Activated T-cell treated with anti-CD3 and anti-CD28 coated beads, Interleukin-2, amount 50 U/mL, for 72 hours (primary cell): Measurements from ENCODE around the gene CD79A. TPM values are rescaled to one million over a fixed set of nuclear protein-coding genes. Genes with fewer than 3 reads are reported as not detected.
A peak's percentile ranks its signal among the peaks of the same experiment; 100 is the strongest.

ENCODE experiments used
- ATAC-seq, 2 donors: fragments of 150-1000 bp; cut with Tn5 transposase; replicated peaks in 1 of 2; 2 replicates each; pipeline ENCODE4 v1.10.0; 2021; ENCODE audit warnings: moderate library complexity in 2 of 2, mild to moderate bottlenecking in 1 of 2
- DNase-seq, 2 donors: peaks; one replicate each; pipeline ENCODE4 v3.0.0; 2021 to 2022; ENCODE audit warnings: mixed read lengths in 1 of 2
- H3K27ac Mint-ChIP-seq: one replicate; pipeline ENCODE4 v1.8.0; 2022; ENCODE audit warnings: mild to moderate bottlenecking, moderate library complexity, mixed read lengths
- H3K27me3 Mint-ChIP-seq: one replicate; pipeline ENCODE4 v1.8.0; 2022; ENCODE audit warnings: low read depth, mixed read lengths
- H3K36me3 Mint-ChIP-seq, 2 donors: one replicate each; pipeline ENCODE4 v1.8.0; 2022; ENCODE audit warnings: mixed read lengths in 2 of 2, mild to moderate bottlenecking in 1 of 2; ENCODE audit not compliant: insufficient read depth in 2 of 2
- H3K4me1 Mint-ChIP-seq: one replicate; pipeline ENCODE4 v1.8.0; 2022; ENCODE audit warnings: low read depth, mixed read lengths
- H3K4me3 Mint-ChIP-seq, 2 donors: one replicate each; pipeline ENCODE4 v1.8.0; 2022; ENCODE audit warnings: mild to moderate bottlenecking in 2 of 2, mixed read lengths in 2 of 2, moderate library complexity in 2 of 2
- H3K9me3 Mint-ChIP-seq, 2 donors: one replicate each; pipeline ENCODE4 v1.8.0; 2022; ENCODE audit warnings: mixed read lengths in 2 of 2
- total RNA-seq, 2 donors: library from RNA; stranded (reverse); gene quantifications; one replicate each; pipeline ENCODE4 v1.2.3, GENCODE V29; 2022

The CD79A gene
- total RNA-seq, 2 donors from 2014 or later = 12.3 to 27.5 TPM

DNA sequence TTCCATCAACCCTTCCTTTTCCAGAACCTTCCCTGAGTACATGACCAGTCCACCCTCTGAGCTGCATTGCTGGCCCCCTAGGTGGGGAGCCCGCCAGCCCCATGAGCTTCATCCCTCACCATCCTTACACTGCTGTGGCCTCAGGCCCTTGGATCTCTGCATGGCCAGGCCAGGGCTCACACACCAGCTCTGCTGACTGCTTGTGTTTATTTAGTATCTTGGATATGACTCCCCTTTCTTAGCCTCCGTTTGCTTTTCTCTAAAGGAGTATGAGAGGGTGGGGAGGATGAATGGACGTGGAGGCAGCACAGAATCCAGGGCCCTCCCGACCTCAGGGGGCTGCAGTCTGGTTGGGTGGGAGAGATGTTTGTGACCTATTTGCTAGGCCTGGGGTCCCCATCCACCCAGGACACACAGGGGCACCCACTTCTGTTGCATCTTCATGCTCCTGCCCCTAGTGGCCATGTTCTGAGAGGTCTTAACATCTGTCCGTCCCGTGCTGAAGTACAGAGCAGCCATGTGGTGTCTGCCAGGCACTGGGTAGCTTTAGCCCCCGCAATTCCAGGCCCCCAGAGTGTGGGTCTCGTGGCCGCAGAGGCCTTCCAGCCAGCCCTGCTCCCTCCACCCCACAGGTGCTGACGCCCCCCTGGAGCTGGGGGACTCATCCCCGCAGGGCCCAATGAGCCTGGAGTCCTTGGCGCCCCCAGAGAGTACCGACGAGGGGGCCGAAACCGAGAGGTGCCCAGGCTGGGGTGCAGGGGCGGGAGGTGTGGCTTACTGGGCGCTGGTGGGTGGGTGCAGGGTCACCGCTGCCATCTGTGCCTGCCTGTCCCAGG is 18.9 kb downstream of the CD79A start:
- peaks cover 26% of the 10 kb centered on the region for H3K4me1 Mint-ChIP-seq

GRCh38 chr19:41896581-41896942 is 19.5 kb downstream of the CD79A start:
- ATAC-seq = no peak

More for the DNA sequence above, 18.9 kb downstream of the CD79A start:
- peak overlapping the region; percentile 90 for H3K27ac Mint-ChIP-seq
- H3K4me3 Mint-ChIP-seq = peak overlapping the region; percentile 11 to 24
- H3K9me3 Mint-ChIP-seq = no peaks in the 10 kb centered on the region
- no peaks in the 10 kb centered on the region for H3K27me3 Mint-ChIP-seq
- DNase-seq = no peak
- ATAC-seq = peak; percentile 61 to 67
- H3K36me3 Mint-ChIP-seq = peaks cover 13 to 30% of the 10 kb centered on the region in 2 donors

DNA sequence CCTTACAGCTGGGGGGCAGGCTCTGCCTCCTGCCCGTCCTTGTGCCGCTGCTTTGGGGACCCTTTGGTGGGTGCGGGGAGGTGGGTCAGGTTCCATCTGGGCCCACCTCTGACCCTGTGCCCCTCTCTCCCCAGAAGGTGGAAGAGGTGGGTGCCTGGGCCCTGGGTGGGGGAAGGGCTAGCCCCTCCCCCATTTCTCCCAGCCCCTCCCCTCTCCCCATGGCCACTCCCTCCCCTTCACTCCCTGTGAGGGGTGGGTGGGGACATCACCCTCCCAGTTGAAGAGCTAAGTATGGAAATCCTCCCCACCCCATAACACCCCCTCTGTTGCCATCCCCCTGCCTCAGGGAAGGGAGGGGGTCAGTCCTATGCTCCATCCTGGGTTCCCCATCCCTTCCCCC is 20.1 kb downstream of the CD79A start:
- Mint-ChIP-seq H3K36me3 (peaks cover 13 to 32% of the 10 kb centered on the region in 2 donors), H3K27me3 (no peaks in the 10 kb centered on the region), H3K27ac (no peak overlapping the region), H3K9me3 (no peaks in the 10 kb centered on the region), H3K4me1 (peaks cover 23% of the 10 kb centered on the region), H3K4me3 (no peak overlapping the region)
- ATAC-seq = no peak
- DNase-seq = no peak

More at GRCh38 chr19:41896581-41896942, 19.5 kb downstream of the CD79A start:
- peak overlapping the region in 1 of 2 donors; percentile 24 for H3K4me3 Mint-ChIP-seq
- peaks cover 22% of the 10 kb centered on the region for H3K4me1 Mint-ChIP-seq
- H3K27ac Mint-ChIP-seq = peak overlapping the region; percentile 90
- no peak for DNase-seq
- H3K9me3 Mint-ChIP-seq = no peaks in the 10 kb centered on the region
- H3K27me3 Mint-ChIP-seq = no peaks in the 10 kb centered on the region
- H3K36me3 Mint-ChIP-seq = peaks cover 13 to 28% of the 10 kb centered on the region in 2 donors

DNA sequence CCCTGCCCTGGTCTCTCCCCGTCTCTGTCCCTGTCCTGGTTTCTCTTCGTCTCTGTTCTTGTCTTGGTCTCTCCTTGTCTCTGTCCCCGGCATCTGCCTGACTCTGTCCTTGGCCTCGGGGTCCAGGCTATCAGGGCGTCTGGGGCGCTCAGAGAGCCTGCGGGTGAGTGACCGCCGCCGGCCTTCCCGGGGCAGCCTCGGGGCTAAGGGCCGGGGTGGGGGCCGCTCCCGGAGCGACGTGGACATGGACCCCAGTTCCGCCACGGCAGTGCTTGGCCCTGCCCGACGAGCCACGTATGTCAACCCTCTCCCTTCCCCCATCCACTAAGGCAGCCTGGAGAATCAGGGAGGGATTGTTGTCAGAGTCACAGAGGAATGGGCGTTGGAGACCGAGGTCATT is 20.7 kb downstream of the CD79A start:
- Mint-ChIP-seq H3K4me1 (peaks cover 25% of the 10 kb centered on the region), H3K27me3 (no peaks in the 10 kb centered on the region), H3K9me3 (no peaks in the 10 kb centered on the region), H3K27ac (peak overlapping the region; percentile 30), H3K4me3 (no peak overlapping the region), H3K36me3 (peaks cover 13 to 32% of the 10 kb centered on the region in 2 donors)
- DNase-seq = no peak
- ATAC-seq = no peak

GRCh38 chr19:41898235-41898634 is 21.2 kb downstream of the CD79A start:
- H3K36me3 Mint-ChIP-seq = peaks cover 13 to 31% of the 10 kb centered on the region in 2 donors
- H3K9me3 Mint-ChIP-seq = no peaks in the 10 kb centered on the region
- H3K27me3 Mint-ChIP-seq = no peaks in the 10 kb centered on the region
- ATAC-seq (no peak), DNase-seq (no peak)
- H3K4me1 Mint-ChIP-seq = peaks cover 21% of the 10 kb centered on the region
- no peak overlapping the region for H3K4me3 Mint-ChIP-seq
- peak overlapping the region; percentile 21 for H3K27ac Mint-ChIP-seq

- H3K36me3 Mint-ChIP-seq = peaks cover 11 to 42% of the 10 kb centered on the region in 2 donors
- ATAC-seq (no peak), DNase-seq (no peak)
- no peak overlapping the region for H3K27ac Mint-ChIP-seq
- H3K4me1 Mint-ChIP-seq = peaks cover 24% of the 10 kb centered on the region
- no peak overlapping the region for H3K4me3 Mint-ChIP-seq
- no peaks in the 10 kb centered on the region for H3K27me3 Mint-ChIP-seq
- H3K9me3 Mint-ChIP-seq = no peaks in the 10 kb centered on the region
Observed at GRCh38 chr19:41901707-41902360, 24.8 kb downstream of the CD79A start.

DNA sequence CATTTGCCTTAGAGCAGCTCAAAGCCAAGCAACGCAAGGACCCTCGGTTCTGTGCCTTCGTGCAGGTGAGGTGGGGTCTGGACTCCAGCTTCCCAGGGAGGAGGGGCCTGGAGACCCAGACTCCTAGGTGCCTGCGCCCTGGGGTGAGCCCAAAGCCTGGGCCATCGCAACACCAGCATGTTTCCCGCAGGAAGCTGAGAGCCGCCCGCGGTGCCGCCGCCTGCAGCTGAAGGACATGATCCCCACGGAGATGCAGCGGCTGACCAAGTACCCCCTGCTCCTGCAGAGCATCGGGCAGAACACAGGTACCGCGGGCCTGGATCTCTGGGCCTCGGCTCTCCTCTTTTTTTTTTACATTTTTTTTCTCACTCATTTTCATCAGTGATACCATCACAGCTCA is 25.5 kb downstream of the CD79A start:
- ATAC-seq = no peak

GRCh38 chr19:41903193-41903953 is 26.3 kb downstream of the CD79A start:
- H3K4me1 Mint-ChIP-seq = peaks cover 26% of the 10 kb centered on the region
- H3K36me3 Mint-ChIP-seq = peaks cover 8 to 35% of the 10 kb centered on the region in 2 donors
- H3K9me3 Mint-ChIP-seq = no peaks in the 10 kb centered on the region
- H3K4me3 Mint-ChIP-seq = no peak overlapping the region
- H3K27ac Mint-ChIP-seq = no peak overlapping the region
- DNase-seq (no peak), ATAC-seq (no peak)
- no peaks in the 10 kb centered on the region for H3K27me3 Mint-ChIP-seq

More for the DNA sequence above, 25.5 kb downstream of the CD79A start:
- no peak for DNase-seq
- peaks cover 10 to 41% of the 10 kb centered on the region in 2 donors for H3K36me3 Mint-ChIP-seq
- H3K9me3 Mint-ChIP-seq = no peaks in the 10 kb centered on the region
- no peaks in the 10 kb centered on the region for H3K27me3 Mint-ChIP-seq
- H3K27ac Mint-ChIP-seq = peak overlapping the region; percentile 68
- H3K4me1 Mint-ChIP-seq = peaks cover 26% of the 10 kb centered on the region
- no peak overlapping the region for H3K4me3 Mint-ChIP-seq

GRCh38 chr19:41904118-41904870 is 27.2 kb downstream of the CD79A start:
- peak overlapping the region; percentile 31 for H3K27ac Mint-ChIP-seq
- no peak for ATAC-seq
- H3K27me3 Mint-ChIP-seq = no peaks in the 10 kb centered on the region
- peaks cover 25% of the 10 kb centered on the region for H3K4me1 Mint-ChIP-seq
- peaks cover 5 to 28% of the 10 kb centered on the region in 2 donors for H3K36me3 Mint-ChIP-seq
- no peak overlapping the region for H3K4me3 Mint-ChIP-seq
- no peaks in the 10 kb centered on the region for H3K9me3 Mint-ChIP-seq
- no peak for DNase-seq

DNA sequence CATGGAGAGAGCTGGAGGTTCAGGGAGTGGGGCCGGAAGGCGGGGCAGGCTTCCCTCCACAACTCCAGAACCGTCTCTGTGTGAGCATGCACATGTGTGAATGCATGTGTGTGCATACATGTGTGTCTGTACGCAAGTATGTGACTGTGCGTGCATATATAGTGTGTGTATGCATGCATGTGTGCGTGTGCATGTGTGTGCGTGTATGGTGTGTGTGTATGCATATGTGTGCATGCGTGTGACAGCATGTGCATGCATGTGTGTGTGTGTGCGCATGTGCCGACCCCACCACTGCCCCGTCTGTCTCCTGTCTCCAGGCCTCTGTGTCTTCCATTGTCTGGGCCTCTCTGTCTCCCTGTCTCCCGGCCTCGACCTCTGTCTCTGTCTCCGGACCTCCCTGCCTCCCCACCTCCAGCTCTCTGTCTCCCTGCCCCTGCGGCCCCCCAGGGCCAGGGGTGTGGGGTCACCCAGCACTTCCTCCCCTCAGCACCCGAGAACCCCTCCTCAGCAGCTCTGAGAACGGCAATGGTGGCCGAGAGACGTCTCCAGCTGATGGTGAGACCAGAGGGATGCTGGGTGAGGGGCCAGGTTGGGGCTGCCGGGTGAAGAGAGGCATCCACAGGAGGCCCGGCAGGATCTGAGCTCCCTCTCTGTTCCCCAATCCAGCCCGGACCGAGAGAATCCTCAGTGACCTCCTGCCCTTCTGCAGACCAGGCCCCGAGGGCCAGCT is 28.4 kb downstream of the CD79A start:
- no peak for DNase-seq
- Mint-ChIP-seq H3K4me1 (peaks cover 30% of the 10 kb centered on the region), H3K27ac (no peak overlapping the region), H3K27me3 (no peaks in the 10 kb centered on the region), H3K4me3 (no peak overlapping the region), H3K36me3 (peaks cover 5 to 26% of the 10 kb centered on the region in 2 donors), H3K9me3 (no peaks in the 10 kb centered on the region)
- ATAC-seq = no peak

DNA sequence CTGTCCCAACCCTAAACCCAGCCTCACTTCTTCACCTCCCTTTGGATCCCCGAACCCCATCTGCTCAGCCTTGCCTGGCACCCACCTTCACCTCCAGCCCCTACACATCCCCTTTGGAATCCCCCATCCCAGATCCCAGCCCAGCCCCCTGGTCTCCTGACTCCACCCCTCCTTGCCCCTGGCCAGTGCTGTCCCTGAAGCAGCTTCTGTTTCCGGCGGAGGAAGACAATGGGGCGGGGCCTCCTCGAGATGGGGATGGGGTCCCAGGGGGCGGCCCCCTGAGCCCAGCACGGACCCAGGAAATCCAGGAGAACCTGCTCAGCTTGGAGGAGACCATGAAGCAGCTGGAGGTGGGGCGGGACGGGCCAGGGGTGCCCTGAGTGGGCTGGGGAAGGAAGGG is 29.2 kb downstream of the CD79A start:
- ATAC-seq = no peak
- H3K9me3 Mint-ChIP-seq = no peaks in the 10 kb centered on the region
- peaks cover 5 to 25% of the 10 kb centered on the region in 2 donors for H3K36me3 Mint-ChIP-seq
- peak overlapping the region; percentile 17 for H3K27ac Mint-ChIP-seq
- no peaks in the 10 kb centered on the region for H3K27me3 Mint-ChIP-seq
- DNase-seq = no peak
- H3K4me1 Mint-ChIP-seq = peaks cover 36% of the 10 kb centered on the region
- no peak overlapping the region for H3K4me3 Mint-ChIP-seq
